Glutamatergic neuron (in vitro differentiated cells): ENCODE results near the gene CCDC85C. TPM values are rescaled to one million over a fixed set of nuclear protein-coding genes. Genes with fewer than 3 reads are reported as not detected.

ENCODE experiments used
- DNase-seq: peaks from one replicate; pipeline ENCODE4 v3.0.0; 2022
- H3K27ac Mint-ChIP-seq: one replicate; pipeline ENCODE4 v1.8.0; 2020; ENCODE audit warnings: mild to moderate bottlenecking, mixed read lengths, inconsistent platforms; ENCODE audit not compliant: unreplicated experiment
- H3K27me3 Mint-ChIP-seq: one replicate; pipeline ENCODE4 v1.8.0; 2020; ENCODE audit warnings: mild to moderate bottlenecking, moderate library complexity, mixed read lengths, inconsistent platforms; ENCODE audit not compliant: unreplicated experiment
- H3K36me3 Mint-ChIP-seq: one replicate; pipeline ENCODE4 v1.8.0; 2020; ENCODE audit warnings: mild to moderate bottlenecking, mixed read lengths, inconsistent platforms; ENCODE audit not compliant: unreplicated experiment
- H3K4me1 Mint-ChIP-seq: one replicate; pipeline ENCODE4 v1.8.0; 2020; ENCODE audit warnings: mild to moderate bottlenecking, low read depth, mixed read lengths, inconsistent platforms; ENCODE audit not compliant: unreplicated experiment
- H3K4me3 Mint-ChIP-seq: one replicate; pipeline ENCODE4 v1.8.0; 2020; ENCODE audit warnings: mild to moderate bottlenecking, mixed read lengths, inconsistent platforms; ENCODE audit not compliant: unreplicated experiment
- H3K9me3 Mint-ChIP-seq: one replicate; pipeline ENCODE4 v1.8.0; 2020; ENCODE audit warnings: mild to moderate bottlenecking, moderate library complexity, mixed read lengths, inconsistent platforms; ENCODE audit not compliant: unreplicated experiment
- total RNA-seq: library from RNA; stranded (reverse); fragmentation: NEBNext Ultra II Directional; extraction: Animal tissue kit (Norgen Biotek cat#: 25700); gene quantifications from one replicate; pipeline ENCODE4 v1.2.1, GENCODE V29; 2021; ENCODE audit not compliant: unreplicated experiment
- TF ChIP-seq, protein P1 (sequence below): fragments of 200-600 bp; sonication (generic); IDR thresholded peaks from one replicate; pipeline ENCODE4 v1.5.0; 2021; ENCODE audit not compliant: partially characterized antibody, unreplicated experiment

CCDC85C gene
- total RNA-seq, 1 donor from 2014 or later = 32.3 TPM

GRCh38 chr14:99612738-99613330 lies 8.8 kb upstream of the CCDC85C start:
- Mint-ChIP-seq H3K4me1 (peaks cover 22% of the 10 kb centered on the region), H3K36me3 (no peaks in the 10 kb centered on the region), H3K4me3 (no peak overlapping the region), H3K27me3 (peaks cover 13% of the 10 kb centered on the region), H3K27ac (no peak overlapping the region), H3K9me3 (peaks cover 8% of the 10 kb centered on the region)
- no peak for DNase-seq
- TF ChIP-seq, protein P1, sequence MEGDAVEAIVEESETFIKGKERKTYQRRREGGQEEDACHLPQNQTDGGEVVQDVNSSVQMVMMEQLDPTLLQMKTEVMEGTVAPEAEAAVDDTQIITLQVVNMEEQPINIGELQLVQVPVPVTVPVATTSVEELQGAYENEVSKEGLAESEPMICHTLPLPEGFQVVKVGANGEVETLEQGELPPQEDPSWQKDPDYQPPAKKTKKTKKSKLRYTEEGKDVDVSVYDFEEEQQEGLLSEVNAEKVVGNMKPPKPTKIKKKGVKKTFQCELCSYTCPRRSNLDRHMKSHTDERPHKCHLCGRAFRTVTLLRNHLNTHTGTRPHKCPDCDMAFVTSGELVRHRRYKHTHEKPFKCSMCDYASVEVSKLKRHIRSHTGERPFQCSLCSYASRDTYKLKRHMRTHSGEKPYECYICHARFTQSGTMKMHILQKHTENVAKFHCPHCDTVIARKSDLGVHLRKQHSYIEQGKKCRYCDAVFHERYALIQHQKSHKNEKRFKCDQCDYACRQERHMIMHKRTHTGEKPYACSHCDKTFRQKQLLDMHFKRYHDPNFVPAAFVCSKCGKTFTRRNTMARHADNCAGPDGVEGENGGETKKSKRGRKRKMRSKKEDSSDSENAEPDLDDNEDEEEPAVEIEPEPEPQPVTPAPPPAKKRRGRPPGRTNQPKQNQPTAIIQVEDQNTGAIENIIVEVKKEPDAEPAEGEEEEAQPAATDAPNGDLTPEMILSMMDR = no peak

DNA sequence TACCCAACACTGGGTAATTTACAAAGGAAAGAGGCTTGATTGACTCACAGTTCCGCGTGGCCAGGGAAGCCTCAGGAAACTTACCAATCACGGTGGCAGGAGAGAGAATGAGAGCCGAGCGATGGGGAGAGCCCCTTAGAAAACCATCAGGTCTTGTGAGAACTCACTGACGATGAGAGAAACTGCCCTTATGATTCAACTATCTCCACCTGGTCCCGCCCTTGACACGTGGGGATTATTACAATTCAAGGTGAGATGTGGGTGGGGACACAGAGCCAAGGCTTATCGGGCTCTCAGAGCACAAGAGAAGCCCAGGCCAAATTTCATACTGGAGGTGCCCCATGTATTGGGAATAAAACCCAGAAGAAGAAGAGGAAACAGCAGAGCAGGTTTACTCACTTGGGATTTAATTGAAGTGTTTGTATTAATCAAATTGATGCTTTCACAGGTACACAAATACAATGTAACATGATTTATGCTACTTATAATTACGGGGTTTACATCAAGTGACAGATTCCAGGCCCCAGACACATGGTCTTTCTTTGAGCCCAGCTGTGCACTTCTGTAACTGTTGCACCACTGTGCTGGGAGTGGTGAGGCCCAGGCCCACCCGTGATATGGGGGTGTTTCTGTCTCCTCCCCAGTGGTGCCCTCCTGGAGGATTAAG lies 8.2 kb upstream of the CCDC85C start:
- TF ChIP-seq, protein P1 = no peak
- DNase-seq = no peak
- Mint-ChIP-seq H3K4me3 (no peak overlapping the region), H3K36me3 (no peaks in the 10 kb centered on the region), H3K4me1 (peaks cover 21% of the 10 kb centered on the region), H3K9me3 (peaks cover 8% of the 10 kb centered on the region), H3K27me3 (peaks cover 13% of the 10 kb centered on the region), H3K27ac (peak overlapping the region; percentile 64)

DNA sequence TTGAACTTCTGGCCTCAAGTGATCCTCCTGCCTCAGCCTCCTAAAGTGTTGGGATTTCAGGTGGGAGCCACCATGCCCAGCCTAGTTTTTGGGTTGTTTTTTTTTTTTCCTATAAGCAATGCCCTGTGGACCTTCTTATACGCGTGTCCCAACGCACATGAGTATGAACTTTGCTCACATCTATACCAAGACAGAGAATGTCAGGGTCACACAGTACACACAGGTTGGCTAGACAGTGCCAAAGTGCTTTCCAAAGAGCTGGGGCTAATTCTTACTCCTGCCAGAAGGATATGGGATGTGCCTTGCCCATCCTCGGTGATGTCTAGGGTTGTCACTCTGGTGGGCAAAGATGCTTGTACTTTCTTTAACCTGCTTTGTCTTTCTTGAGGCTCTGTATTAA lies 7.6 kb upstream of the CCDC85C start:
- H3K4me3 Mint-ChIP-seq = no peak overlapping the region
- H3K36me3 Mint-ChIP-seq = no peaks in the 10 kb centered on the region
- H3K9me3 Mint-ChIP-seq = peaks cover 8% of the 10 kb centered on the region
- no peak for DNase-seq
- TF ChIP-seq, protein P1 = no peak
- peaks cover 15% of the 10 kb centered on the region for H3K27me3 Mint-ChIP-seq
- no peak overlapping the region for H3K27ac Mint-ChIP-seq
- H3K4me1 Mint-ChIP-seq = peaks cover 22% of the 10 kb centered on the region

GRCh38 chr14:99609245-99610170 lies 5.5 kb upstream of the CCDC85C start:
- H3K4me1 Mint-ChIP-seq = peaks cover 22% of the 10 kb centered on the region
- TF ChIP-seq, protein P1 = no peak
- peaks cover 12% of the 10 kb centered on the region for H3K27me3 Mint-ChIP-seq
- no peak overlapping the region for H3K4me3 Mint-ChIP-seq
- peaks cover 8% of the 10 kb centered on the region for H3K9me3 Mint-ChIP-seq
- H3K36me3 Mint-ChIP-seq = no peaks in the 10 kb centered on the region
- peak overlapping the region; percentile 6 for H3K27ac Mint-ChIP-seq
- DNase-seq = no peak
